NCI-H82 treated with DMSO at 0.1 percent for 48 hours (cell line): ENCODE data around the gene GPC3.
"Not testable (repeated sequence)": the region's sequence is repeated elsewhere in the genome, so short reads cannot be mapped to it uniquely, and the experiment has no call there.

ENCODE experiments used
- DNase-seq: peaks from one replicate; lab custom pipeline; 2025; ENCODE audit not compliant: unreplicated experiment; lab: John Stamatoyannopoulos, UW

Gene GPC3

DNA sequence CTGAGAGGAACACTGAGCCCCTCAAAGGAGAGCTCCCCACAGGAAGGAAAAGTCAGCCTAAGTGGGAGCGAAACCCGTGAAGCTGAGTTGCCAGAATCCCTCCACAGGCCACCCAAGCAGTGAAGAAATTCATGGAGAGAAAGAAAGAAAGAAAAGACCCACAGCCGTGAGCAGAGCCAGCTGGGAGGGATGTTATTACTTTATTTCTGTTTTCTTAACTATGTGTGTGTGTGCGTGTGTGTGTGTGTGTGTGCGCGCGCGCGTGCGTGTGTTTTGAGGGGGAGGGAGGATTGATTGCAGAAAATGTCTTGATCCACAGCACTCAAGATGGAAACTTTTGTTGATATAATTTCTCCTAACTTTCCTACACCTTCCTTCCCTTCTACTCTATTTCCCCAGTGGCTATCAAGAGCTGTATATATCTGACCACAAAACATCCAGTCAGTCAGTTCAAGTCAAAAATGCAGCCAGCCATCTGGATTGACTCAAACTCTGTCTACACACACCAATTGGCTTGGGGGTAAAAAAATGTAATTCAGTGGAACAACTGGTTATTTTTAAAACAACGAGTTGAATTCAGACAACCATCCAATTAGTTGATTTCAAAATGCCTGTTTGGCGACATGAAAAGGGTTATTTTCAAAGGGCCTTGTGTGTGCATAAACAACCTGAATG is 13.8 kb upstream of the GPC3 start:
- DNase-seq, result no peak

DNA sequence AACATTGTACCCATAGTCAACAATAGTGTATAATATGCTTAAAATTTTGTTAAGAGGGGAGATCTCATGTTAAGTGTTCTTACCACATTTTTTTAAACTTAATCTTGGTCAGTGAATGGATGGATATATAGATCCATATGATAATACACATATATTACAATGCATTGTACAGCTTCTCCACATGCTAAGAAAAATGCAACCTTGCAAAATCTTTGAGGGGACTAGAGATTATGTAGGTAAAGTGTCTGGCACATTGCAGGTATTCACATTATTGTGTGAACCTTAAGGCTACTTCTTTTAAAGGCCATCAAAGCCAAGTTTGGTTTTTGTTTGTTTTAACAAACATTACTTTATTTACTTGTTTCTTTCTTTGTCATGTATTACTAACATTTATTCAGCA is 10.4 kb upstream of the GPC3 start:
- no peak for DNase-seq

DNA sequence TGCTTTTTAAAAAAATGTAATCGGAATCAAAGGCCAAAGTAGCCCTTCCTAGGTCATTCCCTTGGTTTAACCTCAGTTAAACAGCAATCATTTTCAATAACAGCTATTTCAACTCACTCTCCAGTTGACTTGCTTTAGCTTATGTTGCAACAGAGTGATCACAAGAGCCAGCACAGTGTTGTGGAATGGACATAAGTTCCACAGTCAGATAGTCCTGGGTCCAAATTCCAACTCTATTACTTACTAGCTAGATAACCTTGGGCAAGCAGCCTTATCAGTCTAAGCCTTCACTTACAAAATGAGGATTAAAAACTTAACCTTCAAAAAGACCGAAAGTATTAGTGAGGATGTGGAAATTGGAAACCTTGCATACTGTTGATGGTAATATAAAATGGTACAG is 9.2 kb upstream of the GPC3 start:
- DNase-seq, result no peak

DNA sequence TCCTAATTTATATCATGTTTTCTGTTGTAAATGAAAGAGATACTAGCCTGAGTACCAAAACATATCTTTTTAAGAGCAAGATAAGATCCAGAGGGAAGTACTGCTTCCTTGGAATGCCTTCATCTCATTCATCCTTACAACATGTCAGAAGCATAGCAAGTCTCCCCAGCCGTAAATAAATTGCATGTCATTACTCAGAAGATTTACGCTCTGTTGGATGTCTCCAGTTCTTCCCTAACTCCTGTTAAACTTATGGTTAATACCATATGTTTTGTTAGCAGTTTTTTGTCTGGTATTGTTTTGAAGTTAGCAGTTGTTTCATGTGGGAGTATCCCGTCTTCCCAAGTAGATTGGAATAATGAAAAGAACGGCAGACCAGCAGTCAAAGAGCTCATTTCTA is 7.5 kb upstream of the GPC3 start:
- DNase-seq, result no peak

DNA sequence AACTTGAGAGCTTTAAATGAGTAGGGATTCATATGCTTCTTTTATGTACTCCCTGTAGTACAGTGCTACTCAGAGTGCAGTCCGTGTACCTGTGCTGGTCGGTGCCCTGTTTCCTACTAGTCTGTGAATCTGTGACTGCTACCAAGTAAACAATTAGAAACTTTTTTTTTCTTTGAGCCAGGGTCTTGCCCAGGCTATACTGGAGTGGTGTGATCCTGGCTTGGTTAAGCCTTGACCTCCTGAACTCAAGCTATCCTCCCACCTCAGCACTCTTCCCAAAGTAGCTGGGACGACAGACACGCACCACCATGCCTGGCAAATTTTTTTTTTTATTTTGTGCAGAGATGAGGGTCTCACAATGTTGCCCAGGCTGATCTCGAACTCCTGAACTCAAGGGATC is 6.4 kb upstream of the GPC3 start:
- no peak for DNase-seq

DNA sequence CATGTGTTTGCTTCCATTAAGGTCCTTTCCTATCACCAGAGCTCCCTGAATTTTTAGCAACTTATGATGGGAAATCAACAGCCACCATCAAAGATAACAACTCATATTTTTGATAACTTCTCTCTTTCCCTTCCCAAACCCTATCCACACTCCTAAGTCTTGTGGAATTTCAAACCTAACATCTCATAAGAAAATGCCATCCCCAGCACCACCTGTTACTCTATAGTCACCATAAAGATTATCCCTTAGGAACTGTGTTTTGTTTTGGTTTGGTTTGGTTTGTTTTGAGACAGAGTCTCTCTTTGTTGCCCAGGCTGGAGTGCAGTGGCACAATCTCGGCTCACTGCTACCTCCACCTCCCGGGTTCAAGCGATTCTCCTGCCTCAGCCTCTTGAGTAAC is 5.7 kb upstream of the GPC3 start:
- DNase-seq, result not testable (repeated sequence)

DNA sequence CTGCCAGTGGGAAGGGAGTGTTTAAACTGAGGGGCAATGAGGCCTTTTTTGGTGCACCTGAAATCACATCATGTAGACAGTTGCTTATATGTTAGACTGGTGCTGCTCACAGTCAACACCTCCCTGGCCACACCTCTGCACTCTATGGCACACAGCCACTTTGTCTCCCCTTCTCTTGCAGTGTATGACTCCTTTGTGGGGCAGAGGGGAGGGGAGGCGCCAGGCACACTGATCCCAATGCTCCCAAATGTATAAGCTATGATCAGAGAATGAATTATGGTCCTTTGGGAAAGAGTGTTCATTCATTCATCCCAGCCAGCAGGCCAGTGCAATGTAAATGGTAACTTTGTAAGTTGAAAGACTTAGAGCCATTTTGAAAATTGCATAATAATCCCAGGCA is 4.6 kb upstream of the GPC3 start:
- no peak for DNase-seq

DNA sequence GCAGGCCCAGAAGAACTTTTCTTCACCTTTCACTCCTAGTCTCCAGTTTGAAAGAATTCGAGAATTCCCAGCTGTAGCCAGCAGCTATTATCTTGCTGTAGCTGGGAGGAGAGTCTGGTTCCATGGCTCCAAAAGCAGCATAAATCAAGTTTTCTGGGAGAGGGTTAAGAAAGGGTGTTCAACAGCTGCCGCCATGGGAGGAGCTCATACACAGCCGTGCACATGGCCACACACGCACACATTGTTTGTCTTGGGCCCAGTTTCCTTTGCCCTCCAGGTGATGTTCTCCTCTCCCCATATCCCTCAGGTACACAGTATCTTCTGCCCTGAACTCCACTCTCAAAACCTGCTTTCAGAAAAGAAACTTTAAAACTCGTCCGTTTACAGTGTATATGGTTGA is 4.1 kb upstream of the GPC3 start:
- no peak for DNase-seq

DNA sequence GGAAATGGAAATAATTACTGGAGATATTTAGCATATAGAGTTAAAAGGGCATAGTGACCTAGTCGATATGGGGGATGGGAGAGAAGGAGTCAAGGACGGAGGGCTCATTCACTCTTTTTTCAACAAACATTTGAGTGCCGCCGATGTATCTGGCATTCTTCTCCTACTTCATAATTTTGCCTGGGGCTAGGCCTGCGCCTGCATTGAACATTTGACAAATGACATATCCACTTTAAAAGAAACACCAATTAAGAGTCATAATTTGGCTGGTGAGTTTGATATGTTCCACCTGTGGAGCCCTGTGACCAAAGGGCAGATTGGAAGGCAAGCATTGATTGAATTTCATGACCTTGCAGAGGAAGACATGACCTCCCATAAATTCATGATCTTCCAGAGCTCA is 2.6 kb upstream of the GPC3 start:
- no peak for DNase-seq

DNA sequence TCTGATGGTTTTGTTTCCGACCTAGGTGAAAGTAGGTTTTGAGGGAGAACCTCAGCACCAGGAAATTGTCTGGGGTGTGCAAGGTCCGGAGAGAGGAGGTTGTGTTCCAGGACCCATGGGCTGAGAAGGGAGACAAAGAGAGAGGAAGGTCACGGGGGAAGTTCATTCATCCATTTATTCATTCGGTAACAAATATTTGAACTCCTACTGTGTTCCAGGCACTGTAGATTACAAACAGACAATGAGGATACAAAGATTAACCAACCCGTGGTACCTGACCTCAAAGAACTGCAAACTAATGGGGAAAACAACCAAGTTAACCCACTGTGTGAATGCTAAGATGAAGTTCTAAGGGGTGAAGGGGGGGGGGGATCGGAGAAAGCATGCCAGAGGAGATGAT is 1.8 kb upstream of the GPC3 start:
- DNase-seq, result no peak

DNA sequence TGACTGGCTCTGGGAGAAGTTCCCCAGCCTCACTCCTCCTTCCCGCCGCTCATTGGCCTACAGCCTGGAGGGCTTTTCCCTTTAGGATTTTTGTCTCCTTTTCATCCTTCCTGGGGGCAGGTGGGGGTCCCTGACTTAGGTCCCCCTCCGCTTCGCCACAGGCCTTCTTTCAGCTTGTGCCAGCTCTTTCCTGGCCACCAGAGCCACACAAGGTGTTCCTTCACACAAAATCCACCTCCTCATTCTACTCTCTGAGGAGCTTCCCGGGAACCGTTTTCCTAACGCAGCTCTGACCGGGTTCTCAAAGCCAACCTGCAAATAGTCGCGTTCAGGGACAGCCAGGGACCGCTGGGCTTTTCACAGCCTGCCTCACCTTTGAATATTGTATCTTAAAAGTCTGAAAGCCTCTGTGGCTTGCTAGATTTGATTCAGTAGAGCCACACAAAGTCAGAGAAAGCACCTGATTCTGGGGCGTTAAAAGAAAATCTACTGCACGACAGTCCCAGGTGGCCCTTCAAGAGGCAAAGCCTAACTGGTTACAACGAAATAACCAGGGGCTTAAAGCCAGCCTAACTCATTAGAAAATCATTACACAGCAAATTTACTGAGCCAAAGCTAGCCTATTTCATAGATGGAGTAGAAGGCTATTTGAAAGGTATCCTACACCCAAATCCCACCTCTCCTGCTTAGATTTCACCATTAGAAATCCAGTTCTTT is 731 bp upstream of the GPC3 start:
- DNase-seq, result peak; percentile 2

DNA sequence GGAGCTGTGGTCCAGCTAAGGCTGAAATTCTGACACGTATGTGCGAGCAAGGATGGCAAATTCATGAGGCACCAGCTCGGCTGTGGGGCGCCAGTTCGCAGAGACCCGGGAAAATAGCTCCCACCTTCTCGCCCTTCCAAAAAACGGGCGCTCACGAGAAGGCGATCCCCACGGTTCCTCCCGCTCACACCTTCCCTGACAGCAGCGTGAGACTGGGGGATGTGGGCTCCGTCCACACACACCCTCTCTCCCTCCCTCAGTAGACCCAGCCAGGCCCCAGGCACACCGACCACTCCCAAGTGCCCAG is 584 bp downstream of the GPC3 start:
- DNase-seq, result no peak

DNA sequence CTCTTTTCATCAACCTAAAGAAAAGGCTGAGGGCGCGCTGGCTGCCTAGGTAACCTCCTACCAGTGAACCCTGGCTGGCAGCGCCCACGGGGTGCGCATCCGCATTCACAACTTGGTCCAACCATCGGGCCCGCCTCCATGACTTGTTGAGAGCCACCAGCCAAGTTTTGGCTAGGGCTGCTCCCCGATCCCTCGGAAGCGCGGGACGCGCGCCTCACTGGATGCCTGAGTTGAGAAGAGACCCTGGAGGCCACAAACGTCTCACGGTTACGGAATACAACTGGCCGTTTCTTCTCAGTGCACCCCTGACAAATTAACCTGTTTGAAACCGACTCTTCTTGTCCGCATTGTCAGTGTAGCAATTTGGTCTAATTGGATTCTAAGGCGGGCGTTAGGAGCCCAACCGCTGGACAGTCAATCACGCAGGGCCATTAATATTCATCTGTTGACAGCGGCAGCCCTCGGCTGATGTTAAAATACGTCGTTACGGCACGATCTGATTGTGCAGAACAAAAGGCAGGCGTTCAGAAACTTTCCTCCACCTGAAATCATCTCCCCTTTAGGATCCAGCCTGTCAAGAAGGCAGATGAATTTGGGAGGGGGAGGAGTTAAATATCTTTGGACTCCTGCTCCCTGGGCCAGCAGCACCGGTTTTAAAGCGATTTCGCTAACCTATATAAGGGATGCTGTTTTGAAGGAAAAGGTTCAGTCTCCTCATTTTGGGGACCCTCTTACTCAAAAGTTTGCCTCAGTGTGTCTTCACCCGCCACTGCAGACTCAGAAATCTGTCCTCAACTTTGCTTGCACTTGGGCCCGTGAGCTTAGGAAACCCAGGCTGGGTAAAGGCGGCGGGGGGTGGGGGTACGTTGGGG is 1.2 kb downstream of the GPC3 start:
- no peak for DNase-seq

DNA sequence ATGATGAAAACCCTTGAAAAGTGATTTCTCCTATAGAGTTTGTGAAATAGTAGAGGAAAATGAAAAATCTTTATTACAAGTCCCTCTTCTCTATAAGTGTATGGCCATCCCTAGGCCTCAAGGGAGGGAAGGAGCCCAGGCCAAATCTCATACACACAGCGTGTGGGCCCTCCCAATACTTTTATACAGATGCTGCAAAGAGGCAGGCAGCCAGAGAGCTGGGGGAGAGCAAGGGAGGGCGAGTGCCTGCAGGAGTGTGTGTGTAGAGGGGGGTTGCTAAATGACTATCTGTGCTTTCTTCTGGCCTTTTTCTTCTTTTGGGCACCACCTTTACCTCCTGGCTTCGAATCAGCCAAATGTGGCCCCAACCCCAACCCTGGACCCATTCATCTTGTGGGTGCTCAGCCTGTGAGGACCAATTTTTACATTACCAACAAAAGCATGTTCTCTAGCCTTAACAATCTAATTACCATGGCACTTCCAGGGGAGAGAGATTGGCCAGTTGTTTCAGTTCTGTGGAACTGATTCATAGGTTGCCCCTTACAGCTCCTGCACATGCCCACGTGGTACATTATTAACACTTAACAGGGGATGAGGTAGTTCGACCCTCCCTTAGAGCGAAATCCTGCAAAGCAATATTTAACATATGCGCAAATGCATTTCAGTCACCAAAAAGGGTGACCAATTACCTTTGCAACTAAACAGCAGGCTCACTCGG is 2.0 kb downstream of the GPC3 start:
- no peak for DNase-seq

DNA sequence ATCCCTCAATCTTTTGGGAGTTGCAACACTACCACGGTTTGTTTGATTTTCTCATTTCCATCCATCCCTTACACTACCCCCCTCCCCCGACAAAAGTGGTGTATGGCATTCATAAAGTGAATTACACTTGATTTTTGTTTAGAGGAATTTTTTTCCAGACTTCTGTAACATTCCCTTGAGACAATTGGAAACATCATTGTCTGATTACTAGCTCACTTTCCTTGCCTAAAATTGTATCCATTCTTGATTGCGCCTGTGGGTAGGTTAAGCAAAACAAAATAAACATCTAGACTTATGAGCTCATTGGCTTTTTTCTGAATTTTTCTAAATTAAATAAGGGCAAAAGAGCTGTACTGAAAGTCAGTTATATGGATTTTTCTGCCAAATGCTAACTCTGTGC is 3.5 kb downstream of the GPC3 start:
- DNase-seq, result no peak

DNA sequence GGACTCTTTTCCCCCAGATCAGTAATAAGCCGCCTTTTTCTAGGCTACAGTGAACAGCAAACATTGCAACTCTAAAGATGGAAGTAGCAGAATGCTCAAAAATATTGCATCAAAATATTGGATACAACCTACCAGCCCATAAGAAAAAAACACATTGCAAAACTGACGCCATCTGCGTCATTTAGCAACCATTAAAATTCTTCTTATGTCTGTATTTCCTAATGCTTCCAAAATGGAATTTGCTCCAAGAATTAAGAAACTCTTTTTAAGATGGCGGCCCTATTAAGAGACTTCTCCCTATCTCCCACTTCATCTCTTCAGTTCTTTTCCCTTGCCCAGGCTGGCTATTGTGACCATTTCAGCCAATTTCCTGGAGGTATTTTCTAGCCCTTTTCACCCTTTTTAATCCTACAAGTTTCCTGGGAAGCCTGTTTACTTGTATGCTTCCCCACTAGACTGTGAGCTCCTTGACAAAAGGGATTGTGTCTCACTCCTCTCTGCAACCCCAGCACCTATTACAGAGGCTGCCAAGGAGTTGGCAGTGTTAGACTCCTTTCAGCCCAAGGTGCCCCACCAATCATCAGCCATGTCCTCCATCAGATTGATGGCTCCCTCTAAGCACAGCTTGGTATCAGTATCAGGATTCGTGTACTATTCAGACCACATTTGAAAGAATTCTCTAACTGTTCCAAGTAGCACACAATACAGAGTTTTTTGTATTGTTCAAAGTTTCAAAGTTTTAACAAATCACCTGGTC is 4.4 kb downstream of the GPC3 start:
- no peak for DNase-seq

DNA sequence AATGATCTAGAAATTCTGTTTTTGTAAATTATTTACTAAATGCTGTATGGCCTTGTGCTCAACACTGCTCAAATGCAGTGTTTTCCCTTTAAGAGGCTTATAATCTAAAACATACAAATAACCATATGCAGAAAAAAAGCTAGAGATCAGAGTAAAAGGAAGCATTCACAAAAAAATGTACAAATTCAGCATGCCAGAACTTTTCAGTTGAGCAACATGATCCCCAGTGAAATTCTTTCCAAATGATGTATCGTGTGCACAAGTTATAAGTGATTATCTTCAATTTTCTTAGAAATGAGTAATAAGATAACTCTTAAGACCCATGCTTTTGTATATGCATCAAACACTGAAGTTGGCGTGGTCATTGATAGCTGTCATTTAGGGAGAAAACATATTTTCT is 5.0 kb downstream of the GPC3 start:
- DNase-seq, result no peak

DNA sequence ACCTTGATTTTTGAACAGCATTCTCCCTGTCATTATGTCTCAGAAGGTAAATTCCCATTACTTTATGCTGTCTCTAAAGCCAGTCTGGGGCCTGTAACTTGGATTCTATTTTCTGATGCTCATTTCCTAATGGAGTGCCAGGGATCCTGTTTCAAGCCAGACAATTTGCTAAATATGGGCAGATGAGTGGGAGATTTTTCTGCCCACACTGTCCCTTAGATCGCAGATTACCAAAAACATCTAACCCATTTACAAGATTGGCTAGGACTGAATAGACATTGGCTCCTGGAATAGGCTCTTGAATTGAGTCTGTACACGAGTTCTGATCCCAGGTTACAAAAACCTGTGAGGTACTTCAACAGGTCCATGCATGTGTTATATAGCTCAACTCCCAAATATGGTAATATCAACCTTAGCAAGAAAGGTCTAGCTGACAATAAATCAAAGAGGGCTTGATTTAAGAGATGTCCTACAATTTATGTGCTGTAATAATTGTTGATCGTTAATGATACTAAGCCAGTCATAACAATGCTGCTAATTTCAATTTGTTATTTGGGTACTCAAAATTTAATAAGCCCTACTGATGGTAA is 5.7 kb downstream of the GPC3 start:
- DNase-seq, result no peak

DNA sequence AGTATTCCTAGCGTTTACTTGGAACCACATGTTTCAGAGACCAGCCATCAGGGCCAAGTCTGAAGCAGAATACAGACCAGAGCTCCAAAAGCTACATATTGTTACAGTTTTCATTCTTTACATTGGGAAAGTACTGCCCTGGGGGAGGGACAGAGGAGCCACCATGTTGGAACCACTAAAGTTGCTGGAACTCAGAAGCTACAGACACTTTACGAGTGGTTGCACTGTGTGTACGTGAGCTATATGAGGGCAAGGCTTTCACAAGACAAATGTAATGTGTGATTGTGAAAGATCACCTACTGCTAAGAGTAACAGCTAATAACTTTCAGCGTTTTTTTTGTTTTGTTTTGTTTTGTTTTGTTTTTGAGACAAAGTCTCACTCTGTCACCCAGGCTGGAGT is 11.7 kb downstream of the GPC3 start:
- no peak for DNase-seq

DNA sequence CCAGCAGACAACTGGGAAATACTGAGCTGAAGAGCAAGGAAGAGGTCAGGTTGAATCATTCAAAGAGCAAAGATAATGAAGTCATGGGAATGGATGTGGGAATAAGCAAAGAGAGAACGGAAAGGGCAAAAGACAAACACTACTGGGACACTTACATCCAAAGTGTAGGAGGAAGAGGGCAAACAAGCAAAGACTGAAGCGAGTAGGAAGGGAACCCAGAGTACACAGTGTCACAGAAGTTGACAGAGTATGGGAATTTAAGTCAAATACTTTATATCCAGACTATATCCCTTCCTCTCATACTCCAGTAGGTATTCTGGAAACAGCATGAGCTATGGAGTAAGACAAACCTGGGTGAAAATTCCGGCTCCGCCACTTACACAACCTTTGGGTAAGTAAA is 12.5 kb downstream of the GPC3 start:
- no peak for DNase-seq

DNA sequence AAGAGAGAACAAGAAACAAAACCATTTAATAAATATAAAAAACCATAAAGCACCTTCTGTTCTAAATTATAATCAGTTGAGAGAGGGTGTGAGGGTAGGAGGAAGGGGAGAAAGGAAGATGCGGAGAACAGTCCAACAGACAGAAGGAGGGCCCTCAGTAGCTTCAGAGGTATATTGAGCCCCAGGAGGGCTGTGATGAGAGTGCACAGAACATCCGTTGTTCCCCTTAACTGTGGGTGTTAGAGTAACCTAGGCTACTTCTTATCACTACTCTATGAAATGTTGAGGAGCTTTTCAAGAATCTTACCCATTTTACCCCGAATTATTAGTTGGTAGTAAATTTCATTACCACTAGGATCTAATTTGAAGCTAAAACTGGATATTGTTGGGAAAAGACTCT is 13.8 kb downstream of the GPC3 start:
- no peak for DNase-seq
